ENCODE data around the gene RNF7.
"Not testable (repeated sequence)": the region's sequence is repeated elsewhere in the genome, so short reads cannot be mapped to it uniquely, and the experiment has no call there.

RNF7 gene

DNA sequence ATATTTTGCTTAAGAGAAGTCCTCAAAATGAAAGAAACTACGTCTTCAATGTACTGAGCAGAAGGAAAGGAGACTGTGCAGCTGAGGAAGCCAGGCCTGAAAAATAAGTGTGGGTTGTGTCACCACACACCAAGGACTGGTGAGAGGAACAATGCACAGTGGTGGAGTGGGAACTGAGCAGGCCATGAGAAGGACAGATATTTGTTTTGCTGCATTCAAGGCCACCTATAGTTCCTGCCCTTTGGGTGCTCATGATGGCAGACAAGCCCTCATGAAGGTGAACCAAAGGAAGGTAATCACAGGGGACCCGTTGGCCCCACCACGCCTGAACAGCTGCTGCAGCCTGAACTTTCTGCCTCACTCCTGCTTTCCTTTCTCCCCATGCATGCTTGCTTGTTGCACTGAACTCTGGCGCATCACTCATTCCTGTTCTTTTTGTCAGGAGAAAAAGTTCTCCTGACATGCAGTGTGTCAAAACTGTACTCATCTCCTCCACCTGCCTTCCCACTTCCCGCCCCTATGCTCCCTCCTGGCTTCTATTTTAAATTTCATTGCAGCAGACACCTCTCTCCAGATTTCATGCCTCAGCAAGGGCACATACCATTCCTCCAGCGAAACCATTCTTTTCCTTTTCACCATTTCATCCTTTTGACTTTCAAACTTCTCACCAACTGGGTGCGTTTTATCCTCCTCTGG lies 2.2 kb upstream of the RNF7 start:
- no peak for DNase-seq

DNA sequence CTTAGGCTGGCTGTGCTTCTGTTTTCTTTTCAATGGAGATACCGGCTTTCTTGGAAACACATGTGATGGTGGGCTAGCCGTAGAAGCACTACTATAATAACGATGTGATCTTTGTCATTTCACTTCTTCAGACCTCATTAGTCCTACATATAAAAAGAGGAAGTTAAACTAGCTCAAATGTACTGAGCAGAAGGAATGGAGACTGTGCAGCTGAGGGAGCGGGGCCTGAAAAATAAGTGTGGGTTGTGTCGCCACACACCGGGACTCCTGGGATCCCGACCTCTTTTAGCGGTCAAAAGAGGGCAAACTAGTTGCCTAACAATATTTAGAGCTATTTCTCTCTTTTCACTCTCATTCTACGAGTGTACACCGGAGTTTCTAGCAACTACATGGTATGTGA lies 1.0 kb upstream of the RNF7 start:
- DNase-seq, result no peak

DNA sequence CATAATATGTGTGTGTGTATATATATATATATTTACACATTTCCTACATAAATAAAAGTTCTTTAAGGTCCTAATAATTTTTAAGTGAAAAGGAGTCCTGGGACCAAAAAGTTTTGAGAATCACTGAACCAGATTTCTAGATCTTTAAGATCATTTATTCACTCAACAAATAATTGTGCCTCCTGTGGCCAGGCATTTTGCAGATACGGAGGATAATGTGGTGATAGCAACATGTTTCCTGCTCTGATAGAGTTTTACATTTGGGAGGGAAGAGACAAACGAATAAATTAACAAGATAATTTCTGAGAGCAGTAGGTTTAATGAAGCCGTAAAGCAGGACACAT lies 448 bp upstream of the RNF7 start:
- DNase-seq, result no peak

DNA sequence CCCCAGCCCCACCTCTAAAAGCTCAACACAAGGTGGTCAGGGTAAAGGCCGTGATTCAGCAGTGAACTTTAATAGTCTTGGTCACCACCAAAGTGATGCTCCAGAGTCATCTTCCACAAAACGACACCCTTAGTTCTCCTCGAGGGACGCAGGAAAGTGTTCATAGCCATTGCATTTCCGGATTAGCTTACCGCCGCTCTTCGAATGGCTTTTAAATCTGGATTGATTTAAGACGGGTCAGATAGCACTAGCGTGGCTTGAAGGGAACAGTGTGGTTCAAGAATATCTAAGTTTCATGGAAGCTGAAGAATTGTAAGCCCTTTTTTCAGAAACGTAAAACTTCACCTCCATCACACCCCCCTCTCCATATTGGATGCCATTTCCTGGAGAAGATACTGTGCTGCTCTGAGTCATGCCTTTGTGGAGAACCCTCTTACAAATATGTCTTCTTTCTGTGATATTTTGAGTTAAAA lies 829 bp downstream of the RNF7 start:
- no peak for DNase-seq

DNA sequence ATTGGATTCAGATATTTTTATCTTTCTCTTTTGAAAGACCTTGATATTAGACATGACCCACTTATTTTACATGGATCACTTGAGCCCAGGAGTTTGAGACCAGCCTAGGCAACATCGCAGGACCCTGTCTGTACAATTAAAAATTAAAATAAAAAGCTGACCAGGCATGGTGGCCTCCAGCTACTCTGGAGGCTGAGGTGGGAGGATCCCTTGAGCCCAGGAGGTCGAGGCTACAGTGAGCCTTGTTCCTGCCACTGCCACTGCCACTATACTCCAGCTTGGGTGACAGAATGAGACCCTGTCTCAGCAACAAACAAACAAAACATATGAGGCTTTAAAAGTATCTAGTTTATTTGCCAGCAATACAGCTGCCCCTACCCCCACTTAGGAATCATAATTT lies 1.6 kb downstream of the RNF7 start:
- no peak for DNase-seq

DNA sequence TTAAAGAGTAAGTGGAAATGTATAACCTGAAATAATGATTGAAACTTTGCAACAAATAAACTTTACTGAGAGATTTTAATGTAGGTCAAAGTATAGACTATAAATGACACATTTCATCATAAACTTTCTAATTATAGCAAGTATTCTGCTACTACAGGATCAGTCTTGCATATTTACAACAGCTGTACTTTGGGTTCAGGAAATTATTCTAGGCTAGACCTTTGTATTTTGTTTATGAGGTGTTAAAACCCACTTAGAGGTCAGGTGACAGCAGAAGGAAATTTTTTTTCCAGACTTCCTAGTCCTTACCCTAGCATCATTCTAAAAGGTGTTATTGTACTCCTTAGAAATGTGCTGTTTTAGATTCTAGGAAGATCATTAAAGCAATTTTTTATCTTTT lies 2.3 kb downstream of the RNF7 start:
- DNase-seq, result no peak

DNA sequence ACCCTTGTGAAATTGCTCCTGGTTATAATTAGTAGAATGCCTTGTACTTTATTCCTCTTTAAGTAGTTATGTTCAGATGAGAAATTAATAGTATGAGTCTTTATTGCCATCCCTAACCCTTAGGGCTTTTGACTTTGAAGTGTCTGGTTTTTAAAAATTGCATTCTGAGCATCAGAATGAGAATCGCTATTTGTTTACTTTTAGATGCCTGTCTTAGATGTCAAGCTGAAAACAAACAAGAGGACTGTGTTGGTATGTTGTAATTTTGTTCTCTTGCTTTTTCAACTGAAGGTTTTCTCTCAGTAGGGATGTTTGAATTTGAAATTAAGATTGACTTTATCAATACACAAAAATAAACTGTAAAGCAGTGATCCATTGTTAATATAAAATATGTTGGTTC lies 5.2 kb downstream of the RNF7 start:
- no peak for DNase-seq

DNA sequence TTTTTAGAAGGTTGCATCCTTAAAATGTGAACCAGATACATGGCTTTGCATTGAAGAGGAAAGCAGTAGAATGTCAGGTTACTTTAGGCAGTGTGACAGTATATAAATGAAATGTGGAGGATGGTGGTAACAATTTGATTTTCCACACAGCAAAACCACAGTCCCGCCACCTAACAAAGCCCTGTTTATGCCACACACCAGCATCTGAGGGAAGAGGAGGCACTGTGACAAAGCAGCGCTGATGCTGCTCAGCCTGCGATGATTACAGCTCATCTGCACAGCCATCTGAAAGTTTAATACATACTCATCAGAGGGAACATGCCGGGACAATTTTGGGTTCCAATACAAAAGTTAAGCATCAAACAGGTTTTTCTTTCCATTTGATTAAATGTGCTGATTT lies 8.9 kb downstream of the RNF7 start:
- no peak for DNase-seq

DNA sequence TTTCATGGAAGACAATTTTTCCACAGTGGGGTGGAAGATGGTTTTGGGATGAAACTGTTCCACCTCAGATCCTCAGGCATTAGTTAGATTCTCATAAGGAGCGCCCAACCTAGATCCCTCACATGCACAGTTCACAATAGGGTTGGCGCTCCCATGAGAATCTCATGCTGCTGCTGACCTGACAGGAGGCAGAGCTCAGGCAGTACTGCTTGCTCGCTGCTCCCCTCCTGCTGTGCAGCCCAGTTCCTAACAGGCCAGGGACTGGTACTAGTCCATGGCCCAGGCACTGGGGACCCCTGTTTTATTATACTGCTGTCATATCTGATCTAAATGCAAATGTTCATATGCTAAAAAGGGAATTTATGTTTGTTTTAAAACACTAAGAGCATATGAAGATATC lies 15.3 kb downstream of the RNF7 start:
- DNase-seq, result no peak

DNA sequence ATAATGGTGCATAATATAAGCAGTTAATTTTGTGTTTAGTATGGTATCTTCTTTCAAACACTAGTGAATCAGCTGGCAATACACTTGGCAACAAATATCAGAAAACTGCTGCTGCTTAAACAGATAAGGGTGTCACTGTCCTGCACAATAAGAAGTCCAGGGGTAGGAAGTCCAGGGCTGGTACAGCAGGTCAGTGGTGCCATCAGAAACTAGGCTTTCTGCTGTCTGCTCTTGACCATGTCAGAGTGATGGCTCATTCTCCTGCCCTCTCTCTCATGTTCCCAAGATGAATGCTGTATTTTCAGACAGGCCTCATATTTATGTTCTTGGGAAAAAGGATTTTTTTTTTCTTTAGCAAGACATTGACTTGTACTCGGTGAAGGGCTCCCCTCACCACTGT lies 15.9 kb downstream of the RNF7 start:
- no peak for DNase-seq

DNA sequence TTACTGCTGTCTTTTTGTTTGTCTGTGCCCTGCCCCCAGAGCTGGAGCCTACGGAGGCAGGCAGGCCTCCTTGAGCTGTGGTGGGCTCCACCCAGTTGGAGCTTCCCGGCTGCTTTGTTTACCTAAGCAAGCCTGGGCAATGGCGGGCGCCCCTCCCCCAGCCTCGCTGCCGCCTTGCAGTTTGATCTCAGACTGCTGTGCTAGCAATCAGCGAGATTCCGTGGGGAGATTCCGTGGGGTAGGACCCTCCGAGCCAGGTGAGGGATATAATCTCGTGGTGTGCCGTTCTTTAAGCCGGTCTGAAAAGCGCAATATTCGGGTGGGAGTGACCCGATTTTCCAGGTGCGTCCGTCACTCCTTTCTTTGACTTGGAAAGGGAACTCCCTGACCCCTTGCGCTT lies 24.5 kb downstream of the RNF7 start:
- not testable (repeated sequence) for DNase-seq

DNA sequence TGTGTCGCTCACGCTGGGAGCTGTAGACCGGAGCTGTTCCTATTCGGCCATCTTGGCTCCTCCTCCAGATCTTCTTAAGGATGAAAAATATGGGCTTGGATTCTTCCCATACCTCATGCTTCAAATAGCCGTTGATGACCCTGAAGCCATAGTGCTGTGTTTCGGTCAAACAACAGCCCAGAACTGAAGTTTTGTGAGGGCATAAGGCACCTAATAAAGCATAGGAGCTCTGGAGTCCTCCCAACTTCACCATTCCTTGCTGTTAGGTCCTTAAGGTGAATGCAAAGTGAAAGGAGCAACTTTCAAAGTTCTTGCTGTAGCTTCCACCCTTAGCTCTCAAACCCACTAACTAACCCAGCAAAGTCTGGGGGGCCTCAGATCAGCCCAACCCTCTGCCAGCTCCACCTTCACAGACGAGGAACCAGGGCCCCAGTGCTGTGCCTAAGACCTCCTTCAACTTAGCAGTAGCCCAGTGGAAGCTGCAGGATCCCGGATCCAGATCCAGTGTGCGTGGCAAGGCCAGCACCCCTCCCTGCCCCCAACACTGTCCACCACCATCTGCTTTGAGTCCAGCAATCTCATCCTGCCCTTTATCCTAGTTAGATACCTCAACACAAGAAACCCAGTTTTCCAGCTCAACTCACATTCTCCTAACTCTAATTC lies 25.1 kb downstream of the RNF7 start, which contains the start of gene GRK7:
Gene GRK7 (plus strand): TSS at position 321 of the 663 bp plus-strand sequence. CDS start 14,877 bp downstream, outside the sequence.
- DNase-seq, result no peak

DNA sequence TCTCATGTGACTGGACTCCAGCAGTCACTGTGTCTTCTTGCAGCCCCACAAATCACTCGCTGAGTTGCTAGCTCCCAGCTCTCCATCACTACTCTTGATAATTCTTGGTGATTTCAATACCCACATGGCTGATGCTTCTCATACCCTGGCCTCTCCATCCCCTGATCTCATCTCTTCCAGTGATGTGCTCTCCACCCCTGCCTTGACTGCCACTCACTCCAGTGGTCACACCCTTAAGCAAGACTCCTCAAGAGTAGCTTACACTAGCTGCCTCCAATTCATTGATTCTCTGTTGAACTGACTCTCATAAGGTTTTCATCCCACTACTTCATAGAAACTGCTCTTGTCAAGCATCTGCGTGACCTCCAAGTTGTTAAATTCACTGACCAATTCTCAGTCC lies 25.9 kb downstream of the RNF7 start:
- no peak for DNase-seq

DNA sequence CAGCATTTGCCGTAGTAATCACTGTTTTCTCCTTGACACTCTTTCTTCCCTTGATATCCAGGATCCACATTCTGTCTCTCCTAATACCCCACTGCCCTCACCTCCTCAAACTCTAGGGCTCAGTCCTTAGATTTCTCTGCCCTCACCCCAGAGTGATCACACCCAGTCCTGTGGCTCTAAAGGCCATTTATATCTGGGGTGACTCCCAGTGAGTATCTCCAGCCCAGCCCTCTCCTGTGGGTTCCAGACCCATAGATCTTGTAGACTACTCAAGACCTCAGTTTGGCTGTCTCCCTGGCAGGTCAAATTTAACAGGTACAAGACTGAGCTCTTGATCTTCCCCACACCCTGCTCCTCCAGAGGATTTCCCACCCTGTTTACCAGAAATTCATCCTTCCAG lies 26.4 kb downstream of the RNF7 start:
- no peak for DNase-seq

DNA sequence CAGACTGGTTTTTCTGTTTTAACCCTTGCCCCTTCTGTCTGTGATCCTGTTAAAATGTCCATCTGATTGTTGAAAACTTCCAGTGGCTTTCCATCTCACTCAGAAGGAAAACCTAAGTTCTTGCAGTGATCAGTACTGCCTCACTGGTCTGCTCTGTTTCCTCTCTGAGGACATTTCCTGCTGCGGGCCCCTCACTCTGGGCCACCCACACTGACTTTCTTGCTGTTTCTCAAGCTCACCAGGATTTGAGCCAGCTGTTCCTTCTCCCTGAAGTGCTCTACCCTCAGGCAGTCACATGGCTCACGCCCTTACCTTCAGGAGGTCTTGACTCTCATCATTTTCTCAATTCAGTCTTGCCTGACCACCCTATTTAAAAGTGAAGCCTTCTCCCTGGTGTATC lies 26.9 kb downstream of the RNF7 start:
- DNase-seq, result no peak

DNA sequence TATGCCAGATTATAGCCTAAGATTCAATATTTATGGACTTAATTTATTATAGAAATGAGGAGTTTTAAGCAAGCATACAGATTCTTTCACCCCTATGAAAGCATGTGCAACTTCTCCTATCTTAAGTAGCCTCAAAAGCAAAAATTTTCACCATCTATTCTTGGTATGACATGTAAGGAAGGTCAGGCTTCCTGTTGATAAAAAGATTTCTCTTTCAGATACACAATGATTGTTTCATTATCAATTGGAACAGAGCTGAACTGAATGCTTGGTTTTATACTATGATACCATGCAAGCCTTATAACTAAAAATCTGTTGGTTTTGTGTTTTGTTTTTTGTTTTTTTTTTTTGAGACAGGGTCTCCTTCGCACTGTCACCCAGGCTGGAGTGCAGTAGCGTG lies 29.0 kb downstream of the RNF7 start:
- no peak for DNase-seq

DNA sequence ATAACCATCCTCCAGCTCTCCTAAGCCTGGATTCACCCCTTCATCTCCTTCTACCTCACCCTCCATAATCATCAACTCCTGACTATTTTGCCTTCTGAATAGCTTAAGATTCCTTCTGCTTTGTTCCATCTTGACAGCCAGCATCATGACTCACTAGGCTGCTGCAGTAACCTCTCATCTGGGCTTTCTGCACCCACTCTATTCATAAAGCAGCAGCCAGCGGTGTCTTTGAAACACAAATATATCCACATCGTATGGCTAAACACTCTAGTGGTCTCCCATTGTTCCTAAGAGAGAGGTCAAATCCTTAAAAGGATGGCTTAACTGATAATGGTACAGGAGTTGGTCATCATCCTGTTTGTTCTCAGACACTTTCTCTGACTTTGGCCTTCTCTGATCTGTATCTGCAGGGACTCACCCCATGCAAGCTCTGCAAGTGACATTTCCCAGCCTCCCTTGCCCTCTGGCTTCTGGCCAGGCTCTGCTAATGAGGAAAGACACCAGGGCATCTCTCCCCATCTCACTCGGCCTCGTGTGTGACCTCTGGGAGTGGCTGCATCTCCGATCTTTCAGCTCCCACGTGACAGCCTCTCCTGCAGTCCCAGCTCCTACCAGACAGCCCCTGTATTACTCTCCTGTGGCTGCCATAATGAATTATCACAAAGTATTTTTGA lies 31.3 kb downstream of the RNF7 start:
- no peak for DNase-seq

DNA sequence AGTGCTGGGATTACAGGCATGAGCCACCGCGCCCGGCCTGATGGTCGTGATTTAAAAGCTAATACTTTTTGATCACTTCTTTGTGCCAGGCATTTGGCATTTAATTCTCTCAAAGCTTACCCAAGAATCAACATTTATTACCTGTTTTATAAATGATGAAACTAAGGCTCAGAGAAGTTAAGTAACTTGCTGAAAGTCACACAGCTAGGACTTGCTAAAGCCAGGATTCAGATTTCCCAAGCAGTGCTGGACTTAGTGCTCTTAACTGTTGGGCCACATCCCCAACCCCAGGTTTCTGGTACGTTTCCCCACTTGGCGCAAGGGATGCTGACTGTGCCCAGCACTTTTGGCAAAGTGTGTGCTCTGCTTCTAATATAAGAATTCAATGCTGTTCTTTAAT lies 35.6 kb downstream of the RNF7 start:
- DNase-seq, result no peak

DNA sequence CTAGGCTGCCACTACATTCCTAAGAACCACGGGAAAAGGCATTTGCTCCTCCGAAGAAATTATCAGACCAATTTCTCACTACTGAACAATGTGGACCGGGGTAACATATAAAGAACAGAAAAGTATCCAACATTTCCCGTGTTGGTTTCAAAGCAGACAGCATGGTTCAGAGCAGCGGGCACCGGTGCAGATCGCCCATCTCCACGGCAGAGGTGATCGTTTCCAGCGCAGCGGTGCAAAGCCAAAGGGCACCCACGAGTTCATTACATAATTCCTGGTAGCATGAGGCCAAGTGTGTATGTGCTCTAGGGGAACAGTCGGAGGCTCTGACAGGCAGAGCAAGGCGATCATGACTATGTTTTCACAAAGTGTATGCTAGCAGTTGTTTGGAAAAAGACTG lies 38.3 kb downstream of the RNF7 start:
- no peak for DNase-seq

DNA sequence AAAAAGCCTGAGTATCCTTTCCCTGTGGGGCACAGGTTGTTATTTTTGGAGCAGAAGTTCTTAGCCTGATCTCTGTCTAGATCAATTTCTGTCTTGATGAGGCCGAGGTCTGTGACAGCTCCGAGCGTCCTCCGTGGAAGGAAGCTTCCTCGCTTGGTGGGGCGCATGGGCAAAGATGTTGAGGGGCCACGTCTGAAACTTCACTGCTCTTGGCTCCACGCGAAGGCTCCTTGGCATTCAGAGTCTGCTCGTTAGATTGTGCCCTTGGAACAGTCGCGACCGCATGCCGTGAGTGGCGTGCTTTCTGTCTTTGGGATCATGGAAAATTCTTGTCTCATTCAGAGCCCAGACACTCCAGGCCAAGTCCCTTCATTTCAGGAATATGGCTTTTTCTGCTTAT lies 38.8 kb downstream of the RNF7 start:
- DNase-seq, result no peak

DNA sequence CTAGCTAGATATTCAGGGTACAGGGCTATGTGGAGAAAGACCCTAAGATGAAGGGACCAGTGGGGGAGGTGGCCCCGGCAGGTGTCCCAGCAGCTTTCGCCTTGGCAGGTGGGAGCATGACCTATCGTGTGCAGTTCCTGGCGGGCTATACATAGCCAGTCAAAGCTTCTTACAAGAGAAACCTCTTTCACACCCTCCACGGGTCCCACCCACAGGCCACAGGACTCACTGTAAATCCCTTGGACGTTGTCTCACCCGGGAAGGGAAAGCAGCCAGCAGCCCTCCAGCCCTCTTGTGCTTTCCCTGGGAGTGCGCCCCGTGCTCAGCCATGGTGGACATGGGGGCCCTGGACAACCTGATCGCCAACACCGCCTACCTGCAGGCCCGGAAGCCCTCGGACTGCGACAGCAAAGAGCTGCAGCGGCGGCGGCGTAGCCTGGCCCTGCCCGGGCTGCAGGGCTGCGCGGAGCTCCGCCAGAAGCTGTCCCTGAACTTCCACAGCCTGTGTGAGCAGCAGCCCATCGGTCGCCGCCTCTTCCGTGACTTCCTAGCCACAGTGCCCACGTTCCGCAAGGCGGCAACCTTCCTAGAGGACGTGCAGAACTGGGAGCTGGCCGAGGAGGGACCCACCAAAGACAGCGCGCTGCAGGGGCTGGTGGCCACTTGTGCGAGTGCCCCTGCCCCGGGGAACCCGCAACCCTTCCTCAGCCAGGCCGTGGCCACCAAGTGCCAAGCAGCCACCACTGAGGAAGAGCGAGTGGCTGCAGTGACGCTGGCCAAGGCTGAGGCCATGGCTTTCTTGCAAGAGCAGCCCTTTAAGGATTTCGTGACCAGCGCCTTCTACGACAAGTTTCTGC lies 40.1 kb downstream of the RNF7 start:
- DNase-seq, result no peak

DNA sequence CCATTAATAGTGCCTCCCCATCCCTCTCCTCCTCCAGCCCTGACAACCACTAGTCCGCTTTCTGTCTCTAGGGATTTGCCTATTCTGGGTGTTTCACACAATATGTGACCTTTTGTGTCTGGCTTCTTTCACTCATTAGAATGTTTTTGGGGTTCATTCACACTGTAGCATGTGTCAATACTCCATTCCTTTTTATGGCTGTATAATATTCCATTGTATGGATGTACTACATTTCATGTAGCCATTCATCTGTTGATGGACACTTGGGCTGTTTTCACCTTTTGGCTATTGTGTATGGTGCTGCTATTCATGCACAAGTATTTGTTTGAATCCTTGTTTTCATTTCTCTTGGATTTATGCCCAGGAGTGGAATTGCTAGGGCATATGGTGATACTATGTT lies 41.6 kb downstream of the RNF7 start:
- no peak for DNase-seq

DNA sequence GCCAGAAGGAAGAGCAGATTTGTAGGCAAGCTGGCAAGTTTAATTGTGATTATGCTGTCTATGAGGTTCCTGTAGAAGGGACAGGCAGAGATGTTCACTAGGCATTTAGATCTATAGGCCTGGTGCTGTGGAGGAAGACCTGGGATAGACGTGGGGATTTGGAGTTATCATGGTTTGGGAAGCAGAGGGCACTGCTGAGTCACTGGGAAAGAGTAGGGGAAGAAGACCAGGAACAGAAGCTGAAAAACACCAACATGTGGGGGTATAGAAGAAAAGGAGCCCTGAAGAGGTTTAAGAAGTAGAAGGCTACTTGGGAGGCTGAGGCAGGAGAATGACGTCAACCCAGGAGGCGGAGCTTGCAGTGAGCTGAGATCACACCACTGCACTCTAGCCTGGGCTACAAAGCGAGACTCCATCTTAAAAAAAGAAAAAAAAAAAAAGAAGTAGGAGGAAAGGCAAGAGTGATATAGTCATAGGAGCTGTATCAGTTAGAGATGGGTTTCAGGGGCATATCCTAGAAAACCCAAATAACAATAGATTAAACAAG lies 44.4 kb downstream of the RNF7 start:
- DNase-seq, result no peak
